SU-DHL-6 (cell line): ENCODE results near the gene WNT8A.

ENCODE experiments used
- H2AFZ ChIP-seq: fragments of 200-600 bp; sonication (generic); 2 replicates; pipeline ENCODE4 v1.6.1; 2014; ENCODE audit warnings: low read depth, mild to moderate bottlenecking, moderate library complexity, mixed read lengths, antibody characterized with exemption, low read length; ENCODE audit not compliant: severe bottlenecking
- H3F3A ChIP-seq: fragments of 200-600 bp; shearing (Covaris generic); 2 replicates; pipeline ENCODE4 v1.6.0; 2016; ENCODE audit warnings: antibody characterized with exemption, mild to moderate bottlenecking; ENCODE audit not compliant: insufficient read depth
- H3K27ac ChIP-seq: fragments of 200-600 bp; sonication (generic); 2 replicates; pipeline ENCODE4 v1.5.1; 2016; ENCODE audit warnings: low read depth, mild to moderate bottlenecking, low read length, moderate library complexity, mixed read lengths
- H3K27me3 ChIP-seq: fragments of 200-600 bp; sonication (generic), shearing (Covaris generic); 2 replicates; pipeline ENCODE4 v1.6.0; 2014; ENCODE audit warnings: mild to moderate bottlenecking, low read length
- H3K36me3 ChIP-seq: fragments of 200-600 bp; sonication (generic); 2 replicates; pipeline ENCODE4 v1.6.1; 2014; ENCODE audit warnings: mild to moderate bottlenecking, low read length, mixed read lengths
- H3K4me2 ChIP-seq: fragments of 300-600, 200-600 bp; shearing (Covaris generic), sonication (generic); 2 replicates; pipeline ENCODE4 v1.6.0; 2014; ENCODE audit warnings: low read length, low read depth, mild to moderate bottlenecking; ENCODE audit not compliant: poor library complexity, severe bottlenecking
- H3K4me3 ChIP-seq: fragments of 200-600 bp; sonication (generic); 2 replicates; pipeline ENCODE4 v1.5.1; 2014; ENCODE audit warnings: antibody characterized with exemption, low read length, mild to moderate bottlenecking, mixed read lengths; ENCODE audit not compliant: insufficient read depth, poor library complexity, severe bottlenecking
- H3K79me2 ChIP-seq: fragments of 200-600 bp; sonication (generic); 2 replicates; pipeline ENCODE4 v1.6.1; 2014; ENCODE audit warnings: mild to moderate bottlenecking, low read length, moderate library complexity; ENCODE audit not compliant: insufficient read depth
- H3K9ac ChIP-seq: fragments of 200-600 bp; sonication (generic); 2 replicates; pipeline ENCODE4 v1.7.0; 2014; ENCODE audit warnings: mild to moderate bottlenecking, low read length
- H3K9me2 ChIP-seq: fragments of 200-600 bp; sonication (generic); replicated peaks from 2 replicates; pipeline ENCODE4 v1.6.1; 2014; ENCODE audit warnings: low read length; ENCODE audit not compliant: insufficient read depth
- H3K9me3 ChIP-seq: fragments of 200-600 bp; sonication (generic); 2 replicates; pipeline ENCODE4 v1.6.1; 2014; ENCODE audit warnings: low read length, mixed read lengths; ENCODE audit not compliant: insufficient read depth
- H4K20me1 ChIP-seq: fragments of 200-600 bp; sonication (generic); 2 replicates; pipeline ENCODE4 v1.6.1; 2014; ENCODE audit warnings: low read depth, mild to moderate bottlenecking, antibody characterized with exemption, low read length, moderate library complexity, mixed read lengths
- CTCF ChIP-seq: fragments of 200-600 bp; sonication (generic); IDR thresholded peaks from one replicate; pipeline ENCODE4 v1.5.1; 2017; ENCODE audit warnings: antibody characterized with exemption, mild to moderate bottlenecking, low read length, moderate library complexity; ENCODE audit not compliant: insufficient read depth, poor library complexity, severe bottlenecking
- EZH2phosphoT487 ChIP-seq: fragments of 200-600 bp; sonication (generic), shearing (Covaris generic); conservative IDR thresholded peaks from 2 replicates; pipeline ENCODE4 v1.6.1; 2018; ENCODE audit warnings: mild to moderate bottlenecking, antibody characterized with exemption, low read length, moderate library complexity, mixed read lengths

The WNT8A gene

DNA sequence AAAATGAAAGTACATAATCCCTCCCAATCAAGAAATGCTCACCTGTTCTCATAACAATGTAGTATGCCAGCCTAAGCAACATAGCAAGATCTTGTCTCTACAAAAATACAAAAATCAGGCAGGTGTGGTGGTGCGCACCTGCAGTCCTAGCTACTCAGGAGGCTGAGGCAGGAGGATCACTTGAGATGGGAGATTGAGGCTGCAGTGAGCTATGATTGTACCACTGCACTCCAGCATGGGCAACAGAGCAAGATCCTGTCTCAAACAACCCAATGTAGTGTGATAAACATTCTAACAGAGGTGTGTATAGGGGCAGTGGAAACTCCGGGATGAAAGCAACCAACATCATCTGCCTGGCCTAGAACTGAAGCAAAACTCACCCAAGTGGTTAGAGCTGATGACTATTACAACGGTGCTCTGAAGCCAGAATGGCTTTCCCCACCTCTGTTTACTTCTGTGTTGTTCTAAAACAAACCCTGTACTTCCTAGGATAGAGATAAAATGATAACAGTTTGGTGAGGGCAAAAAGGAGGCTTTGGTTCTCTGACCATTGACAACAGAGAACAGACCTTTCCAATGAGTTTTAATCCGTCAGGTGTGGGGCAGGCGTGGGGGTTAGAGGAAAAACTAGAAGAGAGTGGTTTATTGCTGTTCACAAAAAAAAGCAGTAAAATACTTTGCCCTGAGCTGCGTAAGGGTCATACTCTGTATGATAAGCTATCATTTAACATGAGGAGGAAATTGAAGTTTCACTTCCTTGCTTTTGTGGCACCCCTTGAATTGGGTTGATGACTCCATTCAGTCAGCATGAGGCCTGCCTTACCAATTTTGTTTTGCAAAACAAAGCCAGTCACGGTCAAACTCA lies 18.9 kb downstream of the WNT8A start:
- no peaks in the 10 kb centered on the region for H3K79me2 ChIP-seq
- H3K9ac ChIP-seq: no peak overlapping the region
- no peaks in the 10 kb centered on the region for H3K9me3 ChIP-seq
- TF ChIP-seq CTCF (no peak), EZH2phosphoT487 (no peak)
- no peak overlapping the region for H3K4me3 ChIP-seq
- peak overlapping the region; percentile 49 for H2AFZ ChIP-seq
- no peaks in the 10 kb centered on the region for H3K36me3 ChIP-seq
- no peaks in the 10 kb centered on the region for H4K20me1 ChIP-seq
- peak overlapping the region; percentile 11 for H3K4me2 ChIP-seq
- no peaks in the 10 kb centered on the region for H3K9me2 ChIP-seq
- H3F3A ChIP-seq: no peaks in the 10 kb centered on the region
- H3K27ac ChIP-seq: no peak overlapping the region
- H3K27me3 ChIP-seq: no peaks in the 10 kb centered on the region

GRCh38 chr5:138103319-138103637 lies 19.4 kb downstream of the WNT8A start:
- H3K36me3 ChIP-seq: no peaks in the 10 kb centered on the region
- H3K9me2 ChIP-seq: no peaks in the 10 kb centered on the region
- H3F3A ChIP-seq: no peaks in the 10 kb centered on the region
- no peak for TF ChIP-seq EZH2phosphoT487
- no peak for TF ChIP-seq CTCF
- H3K9me3 ChIP-seq: no peaks in the 10 kb centered on the region
- no peak overlapping the region for H3K27ac ChIP-seq
- H3K4me3 ChIP-seq: no peak overlapping the region
- no peaks in the 10 kb centered on the region for H3K79me2 ChIP-seq
- peak overlapping the region; percentile 49 for H2AFZ ChIP-seq
- no peak overlapping the region for H3K9ac ChIP-seq
- no peaks in the 10 kb centered on the region for H3K27me3 ChIP-seq
- no peaks in the 10 kb centered on the region for H4K20me1 ChIP-seq
- no peak overlapping the region for H3K4me2 ChIP-seq

DNA sequence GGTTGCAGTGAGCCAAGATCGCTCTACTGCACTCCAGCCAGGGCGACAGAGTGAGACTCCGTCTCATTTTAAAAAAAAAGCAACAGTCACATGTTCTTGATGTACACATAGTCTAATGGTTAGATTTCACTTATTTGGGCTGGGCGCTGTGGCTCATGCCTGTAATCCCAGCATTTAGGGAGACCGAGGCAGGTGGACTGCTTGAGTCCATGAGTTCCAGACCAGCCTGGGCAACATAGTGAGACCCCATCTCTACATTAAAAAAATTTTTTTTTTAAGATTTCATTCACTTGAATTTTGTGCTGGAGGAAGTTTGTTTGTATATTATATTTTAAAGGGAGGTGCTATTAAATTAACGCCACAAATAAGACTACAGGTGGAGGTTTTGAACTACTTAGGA lies 21.9 kb downstream of the WNT8A start:
- no peak overlapping the region for H2AFZ ChIP-seq
- H3K36me3 ChIP-seq: no peaks in the 10 kb centered on the region
- no peaks in the 10 kb centered on the region for H3K79me2 ChIP-seq
- no peak overlapping the region for H3K4me3 ChIP-seq
- H3K27ac ChIP-seq: no peak overlapping the region
- H4K20me1 ChIP-seq: no peaks in the 10 kb centered on the region
- H3K4me2 ChIP-seq: no peak overlapping the region
- H3K9ac ChIP-seq: no peak overlapping the region
- H3K9me2 ChIP-seq: no peaks in the 10 kb centered on the region
- H3K9me3 ChIP-seq: no peaks in the 10 kb centered on the region
- no peaks in the 10 kb centered on the region for H3K27me3 ChIP-seq
- TF ChIP-seq CTCF: no peak
- TF ChIP-seq EZH2phosphoT487: no peak
- H3F3A ChIP-seq: no peaks in the 10 kb centered on the region
